ENCODE data around the gene IRGC. TPM values are rescaled to one million over a fixed set of nuclear protein-coding genes. Genes with fewer than 3 reads are reported as not detected.

IRGC gene
- total RNA-seq, 4 donors from 2014 or later, result not detected

DNA sequence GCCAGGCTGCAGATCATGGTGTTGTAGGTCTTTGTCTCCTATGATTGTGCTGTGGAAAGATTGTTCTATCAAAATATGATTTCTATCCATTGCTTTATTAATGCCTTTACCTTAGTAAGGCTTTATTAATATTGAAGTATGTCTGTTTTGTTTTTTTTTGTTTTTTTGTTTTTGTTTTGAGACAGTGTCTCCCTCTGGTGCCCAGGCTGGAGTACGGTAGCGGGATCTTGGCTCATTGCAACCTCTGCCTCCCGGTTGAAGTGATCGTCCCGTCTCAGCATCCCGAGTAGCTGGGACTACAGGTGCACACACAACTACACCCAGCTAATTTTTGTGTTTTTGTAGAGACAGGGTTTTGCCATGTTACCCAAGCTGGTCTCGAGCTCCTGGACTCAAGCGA is 7.7 kb downstream of the IRGC start:
- Histone ChIP-seq H3K4me1 (no peaks in the 10 kb centered on the region), H3K27ac (no peak overlapping the region), H3K4me3 (no peak overlapping the region), H3K36me3 (peaks cover 9% of the 10 kb centered on the region), H3K27me3 (no peaks in the 10 kb centered on the region), H3K9me3 (no peaks in the 10 kb centered on the region)
- DNase-seq (ENCODE audit: low spot score in 2 of 2), result no peak
- TF ChIP-seq POLR2AphosphoS5 (IDR thresholded peaks at IDR 0.05) (no peak), POLR2A (IDR thresholded peaks at IDR 0.05) (no peak), EP300 (IDR thresholded peaks at IDR 0.05) (no peak)
- TF ChIP-seq, protein P1, sequence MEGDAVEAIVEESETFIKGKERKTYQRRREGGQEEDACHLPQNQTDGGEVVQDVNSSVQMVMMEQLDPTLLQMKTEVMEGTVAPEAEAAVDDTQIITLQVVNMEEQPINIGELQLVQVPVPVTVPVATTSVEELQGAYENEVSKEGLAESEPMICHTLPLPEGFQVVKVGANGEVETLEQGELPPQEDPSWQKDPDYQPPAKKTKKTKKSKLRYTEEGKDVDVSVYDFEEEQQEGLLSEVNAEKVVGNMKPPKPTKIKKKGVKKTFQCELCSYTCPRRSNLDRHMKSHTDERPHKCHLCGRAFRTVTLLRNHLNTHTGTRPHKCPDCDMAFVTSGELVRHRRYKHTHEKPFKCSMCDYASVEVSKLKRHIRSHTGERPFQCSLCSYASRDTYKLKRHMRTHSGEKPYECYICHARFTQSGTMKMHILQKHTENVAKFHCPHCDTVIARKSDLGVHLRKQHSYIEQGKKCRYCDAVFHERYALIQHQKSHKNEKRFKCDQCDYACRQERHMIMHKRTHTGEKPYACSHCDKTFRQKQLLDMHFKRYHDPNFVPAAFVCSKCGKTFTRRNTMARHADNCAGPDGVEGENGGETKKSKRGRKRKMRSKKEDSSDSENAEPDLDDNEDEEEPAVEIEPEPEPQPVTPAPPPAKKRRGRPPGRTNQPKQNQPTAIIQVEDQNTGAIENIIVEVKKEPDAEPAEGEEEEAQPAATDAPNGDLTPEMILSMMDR (IDR thresholded peaks at IDR 0.05), result no peak
- WGBS, result 56% methylated on average over 8 of the region's 8 CpGs

DNA sequence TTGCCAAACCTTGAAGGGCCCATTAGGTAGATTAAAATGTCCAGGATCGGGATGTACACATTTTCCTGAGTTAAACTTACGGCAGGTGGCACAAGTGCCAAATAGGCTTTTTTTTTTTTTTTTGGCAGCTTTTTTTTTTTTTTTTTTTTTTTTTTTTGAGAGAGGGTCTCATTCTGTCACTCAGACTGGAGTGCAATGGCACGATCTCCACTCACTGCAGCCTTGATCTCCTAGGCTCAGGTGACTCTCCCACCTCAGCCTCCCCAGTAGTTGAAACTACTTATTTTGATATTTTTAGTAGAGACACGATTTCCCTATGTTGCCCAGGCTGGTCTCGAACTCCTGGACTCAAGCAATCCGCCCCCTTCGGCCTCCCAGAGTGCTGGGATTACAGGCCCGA is 9.0 kb downstream of the IRGC start:
- peaks cover 22% of the 10 kb centered on the region for H3K36me3 ChIP-seq
- H3K27ac ChIP-seq, result no peak overlapping the region
- no peaks in the 10 kb centered on the region for H3K27me3 ChIP-seq
- H3K4me3 ChIP-seq, result no peak overlapping the region
- WGBS, result 68% methylated on average over 8 of the region's 8 CpGs
- DNase-seq (ENCODE audit: low spot score in 2 of 2), result no peak
- H3K4me1 ChIP-seq, result no peaks in the 10 kb centered on the region
- H3K9me3 ChIP-seq, result no peaks in the 10 kb centered on the region
- TF ChIP-seq POLR2AphosphoS5 (IDR thresholded peaks at IDR 0.05) (no peak), EP300 (IDR thresholded peaks at IDR 0.05) (no peak), POLR2A (IDR thresholded peaks at IDR 0.05) (no peak)
- TF ChIP-seq, protein P1 (IDR thresholded peaks at IDR 0.05), result no peak

DNA sequence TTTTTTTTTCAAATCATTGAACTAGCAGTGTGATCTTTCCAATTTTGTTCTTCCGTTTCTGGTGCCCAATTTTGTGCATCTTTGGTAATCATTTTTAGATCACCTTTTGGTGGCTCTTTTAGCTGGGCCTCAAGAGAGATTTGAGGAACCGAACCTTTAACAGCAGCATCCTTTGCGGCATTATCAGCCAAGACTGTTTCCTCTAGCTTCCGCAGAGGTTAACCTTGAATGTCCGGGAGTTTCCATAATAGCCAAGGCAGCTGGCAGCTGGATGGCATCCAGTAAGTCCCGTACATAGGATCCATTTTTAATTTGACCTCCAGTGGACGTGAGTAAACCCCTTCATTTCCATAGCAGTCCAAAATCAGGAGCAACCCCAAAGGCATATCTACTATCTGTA is 9.6 kb downstream of the IRGC start:
- peaks cover 26% of the 10 kb centered on the region for H3K36me3 ChIP-seq
- no peaks in the 10 kb centered on the region for H3K4me1 ChIP-seq
- H3K27ac ChIP-seq, result no peak overlapping the region
- no peak for DNase-seq (ENCODE audit: low spot score in 2 of 2)
- WGBS, result 57% methylated on average over 7 of the region's 7 CpGs
- no peaks in the 10 kb centered on the region for H3K9me3 ChIP-seq
- H3K4me3 ChIP-seq, result no peak overlapping the region
- no peaks in the 10 kb centered on the region for H3K27me3 ChIP-seq
- TF ChIP-seq POLR2A (IDR thresholded peaks at IDR 0.05) (no peak), POLR2AphosphoS5 (IDR thresholded peaks at IDR 0.05) (no peak), EP300 (IDR thresholded peaks at IDR 0.05) (no peak)
- TF ChIP-seq, protein P1 (IDR thresholded peaks at IDR 0.05), result no peak

DNA sequence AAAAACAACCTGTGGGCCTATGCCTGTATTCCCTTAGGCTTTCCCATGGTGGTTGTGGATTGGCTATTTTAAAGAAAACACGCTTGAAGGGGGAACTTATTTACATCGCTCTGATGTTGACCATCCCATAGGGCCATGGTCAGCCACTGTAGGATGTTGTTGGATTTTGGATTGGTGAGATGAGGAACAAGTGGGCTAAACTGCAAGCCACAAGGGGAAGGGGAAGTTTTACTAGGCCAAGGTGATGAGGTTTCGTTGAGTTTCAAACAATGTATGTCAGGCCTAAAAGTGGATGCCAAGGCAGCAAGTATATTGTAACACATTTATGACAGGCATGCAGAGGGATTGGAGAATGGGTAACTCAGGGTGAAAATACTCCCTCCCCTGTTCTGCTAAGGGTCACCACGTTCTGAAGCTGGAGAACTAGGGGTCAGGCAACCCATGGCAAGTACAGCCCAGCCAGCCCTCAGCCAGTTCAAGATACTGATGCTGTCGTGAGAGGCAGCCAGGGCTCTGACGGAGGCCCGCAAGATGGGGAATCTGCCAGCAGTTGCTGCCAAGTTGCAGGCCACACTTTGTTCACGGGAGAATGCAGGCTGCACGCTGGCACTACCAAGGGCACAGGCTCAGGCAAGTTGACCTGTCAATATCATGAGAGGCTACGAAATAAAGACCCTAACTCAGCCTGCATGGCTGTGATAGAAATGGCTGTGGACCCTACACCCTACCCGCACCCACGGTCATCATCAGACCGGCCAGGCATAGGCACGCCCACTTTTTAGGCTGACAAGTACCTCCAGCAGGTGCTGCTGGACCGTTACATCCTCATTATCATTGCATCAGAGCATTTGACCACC is 11.1 kb downstream of the IRGC start:
- no peaks in the 10 kb centered on the region for H3K27me3 ChIP-seq
- peaks cover 41% of the 10 kb centered on the region for H3K36me3 ChIP-seq
- no peak overlapping the region for H3K4me3 ChIP-seq
- H3K4me1 ChIP-seq, result no peaks in the 10 kb centered on the region
- TF ChIP-seq EP300 (IDR thresholded peaks at IDR 0.05), result no peak
- no peak for TF ChIP-seq POLR2A (IDR thresholded peaks at IDR 0.05)
- TF ChIP-seq, protein P1 (IDR thresholded peaks at IDR 0.05), result no peak
- no peak for TF ChIP-seq POLR2AphosphoS5 (IDR thresholded peaks at IDR 0.05)
- 54% methylated on average over 10 of the region's 15 CpGs for WGBS
- no peak overlapping the region for H3K27ac ChIP-seq
- H3K9me3 ChIP-seq, result no peaks in the 10 kb centered on the region
- DNase-seq (ENCODE audit: low spot score in 2 of 2), result no peak

DNA sequence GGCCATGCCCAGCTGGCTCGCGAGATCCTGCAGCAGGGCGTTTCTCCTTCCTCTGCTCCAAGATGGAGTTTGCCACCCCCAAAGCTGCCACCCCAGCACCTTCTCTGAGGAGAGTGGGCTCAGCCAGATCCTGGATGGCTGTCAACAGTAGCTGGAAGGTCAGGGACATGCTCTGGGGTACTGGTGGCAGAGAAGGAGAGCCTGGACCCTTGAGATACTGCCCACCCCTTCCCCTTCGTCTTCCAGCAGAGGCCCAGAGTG is 11.6 kb downstream of the IRGC start:
- 63% methylated on average over 4 of the region's 4 CpGs for WGBS

More for the DNA sequence above, 11.6 kb downstream of the IRGC start:
- no peak overlapping the region for H3K27ac ChIP-seq
- no peaks in the 10 kb centered on the region for H3K9me3 ChIP-seq
- no peak overlapping the region for H3K4me3 ChIP-seq
- DNase-seq (ENCODE audit: low spot score in 2 of 2), result no peak
- H3K36me3 ChIP-seq, result peaks cover 47% of the 10 kb centered on the region
- TF ChIP-seq POLR2A (IDR thresholded peaks at IDR 0.05), result no peak
- no peak for TF ChIP-seq EP300 (IDR thresholded peaks at IDR 0.05)
- TF ChIP-seq, protein P1 (IDR thresholded peaks at IDR 0.05), result no peak
- TF ChIP-seq POLR2AphosphoS5 (IDR thresholded peaks at IDR 0.05), result no peak
- no peaks in the 10 kb centered on the region for H3K27me3 ChIP-seq
- H3K4me1 ChIP-seq, result no peaks in the 10 kb centered on the region

Measured in suprapubic skin (tissue), 4 donors.